Mesenchymal stem cell (in vitro differentiated cells and primary cell): ENCODE results near the gene RAPGEF4.

Experiments used
- DNase-seq: peaks from one replicate; pipeline ENCODE4 v3.0.0-alpha.2; 2013
- H2AFZ ChIP-seq: one replicate; pipeline ENCODE4 v1.6.1; 2013; ENCODE audit warnings: low read depth, mild to moderate bottlenecking, control low read depth, inconsistent platforms, low read length, moderate library complexity
- H2AK5ac ChIP-seq: 2 replicates; pipeline ENCODE4 v1.6.1; 2013; ENCODE audit warnings: low read length, moderate library complexity, mild to moderate bottlenecking, inconsistent platforms; ENCODE audit not compliant: severe bottlenecking
- H2BK120ac ChIP-seq: one replicate; pipeline ENCODE4 v1.6.1; 2013; ENCODE audit warnings: low read depth, mild to moderate bottlenecking, inconsistent platforms, low read length, moderate library complexity
- H2BK12ac ChIP-seq, 2 experiments: one replicate each; pipeline ENCODE4 v1.6.1; 2013; ENCODE audit warnings: inconsistent platforms in 2 of 2, low read length in 2 of 2, mild to moderate bottlenecking in 2 of 2, moderate library complexity in 2 of 2, control low read depth in 1 of 2
- H2BK15ac ChIP-seq: one replicate; pipeline ENCODE4 v1.6.1; 2013; ENCODE audit warnings: mild to moderate bottlenecking, low read depth, inconsistent platforms; ENCODE audit not compliant: poor library complexity, severe bottlenecking
- H2BK5ac ChIP-seq: 2 replicates; pipeline ENCODE4 v1.6.1; 2013; ENCODE audit warnings: low read depth, mild to moderate bottlenecking, low read length, control low read depth, inconsistent platforms; ENCODE audit not compliant: poor library complexity, severe bottlenecking
- H3K14ac ChIP-seq, 2 experiments: one replicate each; pipeline ENCODE4 v1.6.1; 2013; ENCODE audit warnings: inconsistent platforms in 2 of 2, low read length in 2 of 2, control low read depth in 1 of 2, mild to moderate bottlenecking in 1 of 2, moderate library complexity in 1 of 2
- H3K18ac ChIP-seq, 2 experiments: one replicate each; pipeline ENCODE4 v1.6.1; 2013; ENCODE audit warnings: inconsistent platforms in 2 of 2, low read length in 2 of 2, control low read depth in 1 of 2, low read depth in 1 of 2, mild to moderate bottlenecking in 1 of 2
- H3K23ac ChIP-seq, 2 experiments: one replicate each; pipeline ENCODE4 v1.6.1; 2013; ENCODE audit warnings: inconsistent platforms in 2 of 2, low read length in 2 of 2, mild to moderate bottlenecking in 2 of 2, moderate library complexity in 2 of 2, control low read depth in 1 of 2
- H3K27ac ChIP-seq: 2 replicates; pipeline ENCODE4 v1.5.1; 2013; ENCODE audit warnings: mild to moderate bottlenecking, moderate library complexity, low read length, control low read depth, inconsistent platforms; ENCODE audit not compliant: poor library complexity, severe bottlenecking
- H3K27me3 ChIP-seq, 2 experiments: 2 replicates each; pipeline versions ENCODE4 v1.6.1 to v1.7.0; 2013; ENCODE audit warnings: low read length in 2 of 2, mild to moderate bottlenecking in 2 of 2, moderate library complexity in 2 of 2, control low read depth in 1 of 2, inconsistent platforms in 1 of 2; ENCODE audit not compliant: control insufficient read depth in 1 of 2, insufficient read depth in 1 of 2
- H3K36me3 ChIP-seq, 2 experiments: 2 replicates each; pipeline versions ENCODE4 v1.6.1 to v1.7.0; 2013; ENCODE audit warnings: low read length in 2 of 2, control low read depth in 1 of 2, inconsistent platforms in 1 of 2, low read depth in 1 of 2, mild to moderate bottlenecking in 1 of 2; ENCODE audit not compliant: insufficient read depth in 2 of 2, control insufficient read depth in 1 of 2
- H3K4ac ChIP-seq, 2 experiments: one replicate each; pipeline ENCODE4 v1.6.1; 2013; ENCODE audit warnings: inconsistent platforms in 2 of 2, low read length in 2 of 2, mild to moderate bottlenecking in 2 of 2, moderate library complexity in 2 of 2, control low read depth in 1 of 2, low read depth in 1 of 2
- H3K4me1 ChIP-seq: 2 replicates; pipeline ENCODE4 v1.6.1; 2013; ENCODE audit warnings: low read depth, low read length, control low read depth; ENCODE audit not compliant: control insufficient read depth, insufficient read depth
- H3K4me2 ChIP-seq: 2 replicates; pipeline ENCODE4 v1.6.1; 2013; ENCODE audit warnings: low read length, mild to moderate bottlenecking, inconsistent platforms; ENCODE audit not compliant: poor library complexity, severe bottlenecking
- H3K4me3 ChIP-seq, 2 experiments: 2 replicates each; pipeline versions ENCODE4 v1.5.1 to v1.7.0; 2013; ENCODE audit warnings: low read length in 2 of 2, mild to moderate bottlenecking in 2 of 2, control low read depth in 1 of 2, low read depth in 1 of 2; ENCODE audit not compliant: insufficient read depth in 1 of 2
- H3K79me1 ChIP-seq: replicated peaks from 2 replicates; pipeline ENCODE4 v1.6.1; 2013; ENCODE audit warnings: mild to moderate bottlenecking, control low read depth, low read length, inconsistent platforms; ENCODE audit not compliant: poor library complexity, severe bottlenecking
- H3K9ac ChIP-seq: 2 replicates; pipeline ENCODE4 v1.7.0; 2013; ENCODE audit warnings: mild to moderate bottlenecking, low read length, moderate library complexity
- H3K9me3 ChIP-seq: 2 replicates; pipeline ENCODE4 v1.7.0; 2013; ENCODE audit warnings: mild to moderate bottlenecking, low read length; ENCODE audit not compliant: control insufficient read depth
- H4K8ac ChIP-seq: one replicate; pipeline ENCODE4 v1.6.1; 2013; ENCODE audit warnings: inconsistent platforms, mild to moderate bottlenecking, low read length, moderate library complexity
- H4K91ac ChIP-seq: one replicate; pipeline ENCODE4 v1.6.1; 2013; ENCODE audit warnings: mild to moderate bottlenecking, low read length, inconsistent platforms
- WGBS: methylation state at CpG from one replicate; pipeline ENCODE4 v1.1.7; 2013; ENCODE audit warnings: mixed read lengths; 5-methylcytosine and 5-hydroxymethylcytosine counted together

The RAPGEF4 gene

GRCh38 chr2:172877826-172878225 lies 142.2 kb downstream of the RAPGEF4 start:
- no peaks in the 10 kb centered on the region for H3K4me1 ChIP-seq
- no peak overlapping the region for H2BK12ac ChIP-seq
- H3K36me3 ChIP-seq = no peaks in the 10 kb centered on the region
- no peak overlapping the region for H2BK15ac ChIP-seq
- no peak overlapping the region for H2BK5ac ChIP-seq
- DNase-seq = no peak
- peaks cover 0 to 8% of the 10 kb centered on the region in 2 experiments for H3K27me3 ChIP-seq
- H3K4me2 ChIP-seq = no peak overlapping the region
- no peaks in the 10 kb centered on the region for H3K79me1 ChIP-seq
- H4K91ac ChIP-seq = no peak overlapping the region
- no peak overlapping the region for H4K8ac ChIP-seq
- H2AFZ ChIP-seq = no peak overlapping the region
- H2BK120ac ChIP-seq = no peak overlapping the region
- no peak overlapping the region for H3K14ac ChIP-seq
- no peak overlapping the region for H3K27ac ChIP-seq
- H3K18ac ChIP-seq = no peak overlapping the region
- H2AK5ac ChIP-seq = no peak overlapping the region
- no peak overlapping the region for H3K23ac ChIP-seq
- no peak overlapping the region for H3K4me3 ChIP-seq
- no CpG with 5 or more reads among the region's 2 CpGs for WGBS
- no peak overlapping the region for H3K4ac ChIP-seq
- no peaks in the 10 kb centered on the region for H3K9me3 ChIP-seq
- H3K9ac ChIP-seq = no peak overlapping the region

DNA sequence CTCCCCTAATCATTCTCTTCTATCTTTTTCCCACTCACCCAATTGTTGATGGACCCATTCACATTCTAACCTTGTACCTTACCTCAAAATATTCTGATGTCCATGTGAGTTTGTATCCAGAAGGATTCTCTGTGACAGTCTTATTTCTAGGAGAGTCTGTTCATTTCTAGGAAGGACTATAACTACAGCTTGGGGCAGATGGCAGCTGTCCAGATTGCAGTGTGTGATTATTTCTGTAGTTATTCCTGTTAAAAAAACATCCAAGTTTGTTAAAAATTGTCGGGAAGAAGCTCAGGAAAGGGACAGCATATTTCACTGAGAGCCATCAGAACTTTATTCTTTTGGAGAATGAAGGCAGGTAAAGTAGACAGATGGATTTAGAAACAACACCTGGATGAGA lies 142.6 kb downstream of the RAPGEF4 start:
- H3K27me3 ChIP-seq = peaks cover 0 to 8% of the 10 kb centered on the region in 2 experiments
- H3K4me1 ChIP-seq = no peaks in the 10 kb centered on the region
- H3K4ac ChIP-seq = no peak overlapping the region
- H3K79me1 ChIP-seq = no peaks in the 10 kb centered on the region
- no peak overlapping the region for H2AFZ ChIP-seq
- H2BK5ac ChIP-seq = no peak overlapping the region
- no peak overlapping the region for H2BK15ac ChIP-seq
- no peak overlapping the region for H2AK5ac ChIP-seq
- no peak overlapping the region for H3K4me2 ChIP-seq
- no peak overlapping the region for H2BK12ac ChIP-seq
- H3K4me3 ChIP-seq = no peak overlapping the region
- no peak overlapping the region for H3K27ac ChIP-seq
- H3K36me3 ChIP-seq = no peaks in the 10 kb centered on the region
- H3K9me3 ChIP-seq = no peaks in the 10 kb centered on the region
- no peak overlapping the region for H2BK120ac ChIP-seq
- WGBS = no CpG with 5 or more reads among the region's 1 CpG
- no peak overlapping the region for H3K9ac ChIP-seq
- no peak overlapping the region for H4K91ac ChIP-seq
- H3K23ac ChIP-seq = no peak overlapping the region
- no peak overlapping the region for H3K14ac ChIP-seq
- no peak for DNase-seq
- H4K8ac ChIP-seq = no peak overlapping the region
- H3K18ac ChIP-seq = no peak overlapping the region

- no peak overlapping the region for H4K8ac ChIP-seq
- H3K27ac ChIP-seq = no peak overlapping the region
- H3K18ac ChIP-seq = no peak overlapping the region
- no peaks in the 10 kb centered on the region for H3K36me3 ChIP-seq
- no peak overlapping the region for H3K9ac ChIP-seq
- DNase-seq = no peak
- no peak overlapping the region for H3K4me3 ChIP-seq
- no peak overlapping the region for H2BK12ac ChIP-seq
- H3K79me1 ChIP-seq = no peaks in the 10 kb centered on the region
- H3K23ac ChIP-seq = no peak overlapping the region
- H2AFZ ChIP-seq = no peak overlapping the region
- H2BK120ac ChIP-seq = no peak overlapping the region
- no peak overlapping the region for H3K14ac ChIP-seq
- no peak overlapping the region for H3K4me2 ChIP-seq
- no peak overlapping the region for H2BK15ac ChIP-seq
- H4K91ac ChIP-seq = no peak overlapping the region
- H2AK5ac ChIP-seq = no peak overlapping the region
- no peaks in the 10 kb centered on the region for H3K4me1 ChIP-seq
- no CpG with 5 or more reads among the region's 1 CpG for WGBS
- H3K27me3 ChIP-seq = peaks cover 13 to 15% of the 10 kb centered on the region in 2 experiments
- no peak overlapping the region for H2BK5ac ChIP-seq
- no peaks in the 10 kb centered on the region for H3K9me3 ChIP-seq
- no peak overlapping the region for H3K4ac ChIP-seq
These were observed 148.7 kb downstream of the RAPGEF4 start for GRCh38 chr2:172884336-172884735.

- no peak overlapping the region for H2AFZ ChIP-seq
- no peak overlapping the region for H3K4ac ChIP-seq
- no peak overlapping the region for H3K23ac ChIP-seq
- H4K8ac ChIP-seq = no peak overlapping the region
- H3K4me3 ChIP-seq = no peak overlapping the region
- no peak overlapping the region for H4K91ac ChIP-seq
- no peaks in the 10 kb centered on the region for H3K9me3 ChIP-seq
- no peak overlapping the region for H2AK5ac ChIP-seq
- H2BK120ac ChIP-seq = no peak overlapping the region
- H3K27me3 ChIP-seq = peaks cover 7 to 22% of the 10 kb centered on the region in 2 experiments
- no peak overlapping the region for H3K18ac ChIP-seq
- H3K4me2 ChIP-seq = no peak overlapping the region
- H2BK15ac ChIP-seq = no peak overlapping the region
- H3K36me3 ChIP-seq = no peaks in the 10 kb centered on the region
- no peaks in the 10 kb centered on the region for H3K79me1 ChIP-seq
- H3K14ac ChIP-seq = no peak overlapping the region
- no peak overlapping the region for H2BK12ac ChIP-seq
- no peak overlapping the region for H3K9ac ChIP-seq
- no peak for DNase-seq
- 88% methylated on average over 3 of the region's 3 CpGs for WGBS
- no peak overlapping the region for H3K27ac ChIP-seq
- no peak overlapping the region for H2BK5ac ChIP-seq
- H3K4me1 ChIP-seq = no peaks in the 10 kb centered on the region
These were observed 150.4 kb downstream of the RAPGEF4 start for GRCh38 chr2:172885996-172886395.
